Pancreas (tissue), 10 donors: Measurements from ENCODE around the gene C5orf63. TPM values are rescaled to one million over a fixed set of nuclear protein-coding genes. Genes with fewer than 3 reads are reported as not detected.

ENCODE experiments used
- ATAC-seq, 4 donors: fragments of 200-7000 bp; cut with Tn5 transposase; one replicate each; pipeline versions ENCODE4 v1.8.0 to v1.9.1; 2020; ENCODE audit warnings: mild to moderate bottlenecking in 4 of 4, moderate library complexity in 4 of 4
- DNase-seq, 6 donors: peaks; one replicate each; pipeline ENCODE4 v3.0.0-alpha.2; 2020
- FAIRE-seq: peaks from 2 replicates; lab custom pipeline; 2012; peaks lifted over from hg19 to GRCh38; lab: Jason Lieb, UNC
- H3K27ac ChIP-seq, 4 donors: fragments of 200-600 bp; sonication (generic); 1 replicate in 3 of 4; 2 replicates in 1 of 4; pipeline versions ENCODE4 v1.5.0 to v1.8.0; 2020
- H3K27me3 ChIP-seq, 4 donors: fragments of 200-600 bp; one replicate each; pipeline ENCODE4 v1.8.0; 2021
- H3K36me3 ChIP-seq, 3 donors: fragments of 200-600 bp; sonication (generic) in 1 of 3; one replicate each; pipeline versions ENCODE4 v1.5.0 to v1.8.0; 2020 to 2021
- H3K4me1 ChIP-seq, 3 donors: fragments of 200-600 bp; one replicate each; pipeline ENCODE4 v1.8.0; 2021
- H3K4me3 ChIP-seq, 4 donors: fragments of 200-600 bp; sonication (generic) in 2 of 4; one replicate each; pipeline versions ENCODE4 v1.5.0 to v1.8.0; 2020 to 2021
- H3K9me3 ChIP-seq, 4 donors: fragments of 200-600 bp; one replicate each; pipeline ENCODE4 v1.8.0; 2021
- CTCF ChIP-seq, 4 donors: fragments of 200-600 bp; sonication (generic) in 3 of 4; IDR thresholded peaks; one replicate each; pipeline versions ENCODE4 v1.5.0 to v1.8.0; 2021; ENCODE audit warnings: antibody characterized with exemption in 4 of 4
- WGBS, 2 donors: extraction: QIAGEN DNeasy Blood & Tissue Kit; methylation state at CpG; one replicate each; pipeline ENCODE4 v1.1.7; 2013; 5-methylcytosine and 5-hydroxymethylcytosine counted together
- intact Hi-C, 3 donors: fragments of 100-400 bp; cut with DNase I; formaldehyde crosslinking; loops; one replicate each; pipeline versions ENCODE4 v1.11.1 to v1.14.2; 2022
- polyA plus RNA-seq, 2 donors: library from polyadenylated mRNA; stranded (reverse); fragments of 200-250 nt; gene quantifications; one replicate each; pipeline ENCODE4 v1.2.3, GENCODE V29; 2013
- total RNA-seq, 6 donors: library from RNA; stranded (reverse); fragmentation: NEBNext Ultra II Directional in 4 of 6; extraction: Animal tissue kit (Norgen Biotek cat#: 25700) in 4 of 6; gene quantifications; one replicate each; pipeline versions ENCODE4 v1.2.1 to v1.2.4, GENCODE V29; 2021 to 2023
- donor health status: healthy with polysubstance abuse.
- donor health status: DM: no; HTN: no; CAD: no; lungs with moderate emphysema.
- donor health status: DM: no; HTN: no; CAD: no.
- donor health status: control.
- donor health status: control.
- donor health status: Bipolar disorder and iron deficiency.
- donor health status: DM: yes; HTN: yes; CAD: no.
- donor health status: DM: no; HTN: no; CAD: no.
- donor health status: DM: no; HTN: no; CAD: no.
- donor health status: DM: yes; HTN: yes; CAD: no.

C5orf63 gene
- total and polyA plus RNA-seq, 8 donors = 1.6 to 8.8 (median 3.5) TPM

DNA sequence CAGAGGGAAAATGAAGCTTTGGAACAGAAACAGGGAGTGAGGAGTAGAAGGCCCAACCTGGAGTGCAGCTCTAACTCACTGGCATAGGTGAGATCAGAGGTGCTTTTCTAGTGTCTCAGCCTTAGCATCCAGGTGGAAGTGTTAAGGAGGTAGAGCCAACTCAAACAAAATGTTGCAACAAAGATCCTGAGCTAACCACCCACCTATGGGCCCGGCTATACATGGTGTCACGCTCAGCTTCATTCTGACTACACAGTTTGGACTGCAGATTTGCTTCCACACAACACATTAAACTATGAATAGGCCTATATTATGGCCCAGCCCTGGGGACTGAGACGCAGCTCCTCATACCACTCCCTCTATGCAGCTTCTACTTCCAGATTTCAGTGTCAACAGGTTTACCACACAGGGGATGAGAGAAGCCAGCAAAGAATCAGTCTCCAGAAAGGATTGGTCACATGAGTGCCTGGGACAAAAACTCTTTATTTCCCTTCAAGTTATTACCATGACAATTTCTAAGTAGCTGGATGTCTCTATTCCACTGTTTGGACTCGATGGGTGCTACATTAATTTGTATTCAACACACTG lies 9.0 kb downstream of the C5orf63 start:
- H3K36me3 ChIP-seq = no peaks in the 10 kb centered on the region
- no peaks in the 10 kb centered on the region for H3K9me3 ChIP-seq
- H3K27me3 ChIP-seq = no peaks in the 10 kb centered on the region
- intact Hi-C loops = no loop called here
- TF ChIP-seq CTCF (IDR thresholded peaks at IDR 0.05) = no peak
- WGBS, 2 donors = 91 to 97% methylated on average over 4 of the region's 4 CpGs
- H3K27ac ChIP-seq = no peak overlapping the region
- FAIRE-seq = no peak
- H3K4me3 ChIP-seq = no peak overlapping the region
- H3K4me1 ChIP-seq = no peaks in the 10 kb centered on the region
- DNase-seq = no peak
- no peak for ATAC-seq

DNA sequence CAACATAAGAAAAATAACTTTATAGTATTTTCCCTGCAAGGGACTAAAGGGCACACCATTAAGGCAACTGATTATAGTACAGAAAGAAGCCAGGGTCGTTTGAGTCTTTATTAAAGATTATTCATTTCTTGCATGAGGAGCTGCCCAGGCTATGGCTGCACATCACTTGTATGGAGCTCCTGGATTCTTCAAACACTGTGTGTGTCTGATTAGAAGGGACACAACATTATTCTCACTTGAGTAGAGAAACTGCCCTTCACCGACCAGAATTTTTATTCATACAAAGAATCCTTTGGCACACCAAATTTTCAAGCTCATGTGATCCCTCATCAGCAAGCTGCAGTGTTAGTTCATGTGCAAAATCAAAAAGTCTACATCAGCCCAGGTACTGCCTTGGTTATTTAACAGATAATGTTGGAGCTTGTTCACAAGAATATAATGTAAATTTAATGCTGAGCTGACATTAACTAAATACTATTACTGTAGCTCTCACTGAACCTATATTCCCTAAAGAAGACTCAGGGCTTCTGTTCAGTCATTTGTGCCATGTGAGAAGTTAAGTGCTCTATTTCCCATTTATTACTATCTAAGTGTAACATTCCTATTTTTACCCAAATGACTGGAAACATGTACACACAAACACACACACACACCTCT lies 9.9 kb downstream of the C5orf63 start:
- intact Hi-C loops = no loop called here
- no peak for TF ChIP-seq CTCF (IDR thresholded peaks at IDR 0.05)
- Histone ChIP-seq H3K27me3 (no peaks in the 10 kb centered on the region), H3K4me1 (no peaks in the 10 kb centered on the region), H3K27ac (no peak overlapping the region), H3K9me3 (no peaks in the 10 kb centered on the region), H3K4me3 (no peak overlapping the region), H3K36me3 (no peaks in the 10 kb centered on the region)
- WGBS, 2 donors = 55 to 63% methylated on average over 2 of the region's 2 CpGs
- ATAC-seq (no peak), DNase-seq (no peak), FAIRE-seq (no peak)

- no peak overlapping the region for H3K27ac ChIP-seq
- no peaks in the 10 kb centered on the region for H3K4me1 ChIP-seq
- H3K9me3 ChIP-seq = no peaks in the 10 kb centered on the region
- intact Hi-C loops = no loop called here
- H3K36me3 ChIP-seq = no peaks in the 10 kb centered on the region
- no peak overlapping the region for H3K4me3 ChIP-seq
- no peak for FAIRE-seq
- H3K27me3 ChIP-seq = no peaks in the 10 kb centered on the region
- no peak for DNase-seq
- ATAC-seq = no peak
- no peak for TF ChIP-seq CTCF (IDR thresholded peaks at IDR 0.05)
- WGBS, 2 donors = 13 to 25% methylated on average over 1 of the region's 1 CpG
These were observed 11.3 kb downstream of the C5orf63 start for GRCh38 chr5:127061956-127062355.

GRCh38 chr5:127061537-127061936 lies 11.8 kb downstream of the C5orf63 start:
- WGBS, 2 donors = 77 to 90% methylated on average over 1 of the region's 1 CpG
- ATAC-seq (no peak), DNase-seq (no peak)

More at GRCh38 chr5:127061537-127061936, 11.8 kb downstream of the C5orf63 start:
- intact Hi-C loops = no loop called here
- no peak overlapping the region for H3K27ac ChIP-seq
- H3K4me3 ChIP-seq = no peak overlapping the region
- no peaks in the 10 kb centered on the region for H3K4me1 ChIP-seq
- H3K36me3 ChIP-seq = no peaks in the 10 kb centered on the region
- no peaks in the 10 kb centered on the region for H3K27me3 ChIP-seq
- no peaks in the 10 kb centered on the region for H3K9me3 ChIP-seq
- no peak for TF ChIP-seq CTCF (IDR thresholded peaks at IDR 0.05)
- FAIRE-seq = no peak
